Neural progenitor cell (in vitro differentiated cells): ENCODE measurements around the gene IFIT2. TPM values are rescaled to one million over a fixed set of nuclear protein-coding genes. Genes with fewer than 3 reads are reported as not detected.

ENCODE experiments used
- DNase-seq: peaks from one replicate; pipeline ENCODE4 v3.0.0-alpha.2; 2016; ENCODE audit warnings: low spot score
- H2AFZ ChIP-seq: fragments of 200-600 bp; sonication (generic); replicated peaks from 2 replicates; pipeline ENCODE4 v1.6.1; 2016; ENCODE audit warnings: antibody characterized with exemption
- H3F3A ChIP-seq: fragments of 200-600 bp; sonication (generic); 2 replicates; pipeline ENCODE4 v1.6.1; 2016; ENCODE audit warnings: antibody characterized with exemption, low read depth
- H3K27ac ChIP-seq: fragments of 200-600 bp; sonication (generic); 2 replicates; pipeline ENCODE4 v1.5.1; 2016; ENCODE audit warnings: mild to moderate bottlenecking
- H3K27me3 ChIP-seq: fragments of 200-600 bp; sonication (generic); 2 replicates; pipeline ENCODE4 v1.6.1; 2016; ENCODE audit warnings: mild to moderate bottlenecking, moderate library complexity
- H3K36me3 ChIP-seq: fragments of 200-600 bp; sonication (generic); 2 replicates; pipeline ENCODE4 v1.5.1; 2016
- H3K4me1 ChIP-seq: fragments of 200-600 bp; sonication (generic); 2 replicates; pipeline ENCODE4 v1.6.1; 2016; ENCODE audit warnings: mixed run types
- H3K4me2 ChIP-seq: fragments of 200-600 bp; sonication (generic); 2 replicates; pipeline ENCODE4 v1.6.1; 2016
- H3K4me3 ChIP-seq: fragments of 200-600 bp; sonication (generic); 2 replicates; pipeline ENCODE4 v1.5.1; 2016
- H3K79me2 ChIP-seq: fragments of 200-600 bp; sonication (generic); 2 replicates; pipeline ENCODE4 v1.6.1; 2016; ENCODE audit warnings: low read depth
- H3K9ac ChIP-seq: fragments of 200-600 bp; sonication (generic); 2 replicates; pipeline ENCODE4 v1.6.1; 2016
- H3K9me3 ChIP-seq: fragments of 200-600 bp; sonication (generic); 2 replicates; pipeline ENCODE4 v1.5.1; 2016; ENCODE audit warnings: low read depth
- H4K20me1 ChIP-seq: fragments of 200-600 bp; sonication (generic); 2 replicates; pipeline ENCODE4 v1.6.1; 2016; ENCODE audit warnings: low read depth
- H3K27ac Mint-ChIP-seq: 3 replicates; pipeline ENCODE4 v1.8.0; 2021; ENCODE audit warnings: mixed read lengths
- H3K27me3 Mint-ChIP-seq: 2 replicates; pipeline ENCODE4 v1.8.0; 2022; ENCODE audit warnings: low read depth, mild to moderate bottlenecking, inconsistent platforms, moderate library complexity, mixed read lengths; ENCODE audit not compliant: insufficient read depth
- H3K36me3 Mint-ChIP-seq: 3 replicates; pipeline ENCODE4 v1.8.0; 2021; ENCODE audit warnings: mixed read lengths
- H3K4me1 Mint-ChIP-seq: 3 replicates; pipeline ENCODE4 v1.8.0; 2021; ENCODE audit warnings: mixed read lengths
- H3K4me3 Mint-ChIP-seq: 3 replicates; pipeline ENCODE4 v1.8.0; 2021; ENCODE audit warnings: mild to moderate bottlenecking, moderate library complexity, mixed read lengths
- H3K9me3 Mint-ChIP-seq: 3 replicates; pipeline ENCODE4 v1.8.0; 2020; ENCODE audit warnings: mixed read lengths
- CTCF ChIP-seq: fragments of 200-600 bp; sonication (generic); IDR thresholded peaks from 2 replicates; pipeline ENCODE4 v1.5.1; 2017; ENCODE audit warnings: antibody characterized with exemption, mild to moderate bottlenecking
- EZH2 ChIP-seq: fragments of 200-600 bp; sonication (generic); IDR thresholded peaks from 2 replicates; pipeline ENCODE4 v1.6.1; 2017; ENCODE audit warnings: antibody characterized with exemption, mild to moderate bottlenecking, moderate library complexity
- EZH2phosphoT487 ChIP-seq: fragments of 200-600 bp; sonication (generic); IDR thresholded peaks from 2 replicates; pipeline ENCODE4 v1.6.1; 2017; ENCODE audit warnings: antibody characterized with exemption
- total RNA-seq: library from RNA; depleted of rRNA; stranded (reverse); fragments of >200 nt; gene quantifications from 2 replicates; pipeline ENCODE4 v1.2.3, GENCODE V29; 2015; ENCODE audit warnings: low replicate concordance

IFIT2 gene
- total RNA-seq, 1 donor from 2014 or later, result 0.22 TPM

- H2AFZ ChIP-seq, result peak overlapping the region; percentile 86
- no peak for DNase-seq
- H3K4me3 ChIP-seq, result no peak overlapping the region
- H3K4me1 ChIP-seq, result peaks cover 36% of the 10 kb centered on the region
- Mint-ChIP-seq H3K27me3 (peaks cover 8% of the 10 kb centered on the region), H3K4me3 (no peak overlapping the region), H3K4me1 (peaks cover 50% of the 10 kb centered on the region), H3K36me3 (no peaks in the 10 kb centered on the region), H3K9me3 (no peaks in the 10 kb centered on the region), H3K27ac (no peak overlapping the region)
- H3K9ac ChIP-seq, result no peak overlapping the region
- no peaks in the 10 kb centered on the region for H3K36me3 ChIP-seq
- no peaks in the 10 kb centered on the region for H3K79me2 ChIP-seq
- H3K27ac ChIP-seq, result no peak overlapping the region
- no peaks in the 10 kb centered on the region for H3K9me3 ChIP-seq
- peak overlapping the region; percentile 31 for H3K4me2 ChIP-seq
- H3F3A ChIP-seq, result peaks cover 13% of the 10 kb centered on the region
- H4K20me1 ChIP-seq, result no peaks in the 10 kb centered on the region
- H3K27me3 ChIP-seq, result no peaks in the 10 kb centered on the region
- TF ChIP-seq EZH2 (no peak), CTCF (no peak), EZH2phosphoT487 (no peak)
These were observed 30.3 kb downstream of the IFIT2 start for GRCh38 chr10:89332123-89332633.

- TF ChIP-seq EZH2 (no peak), CTCF (no peak), EZH2phosphoT487 (no peak)
- H3K36me3 ChIP-seq, result no peaks in the 10 kb centered on the region
- Mint-ChIP-seq H3K4me3 (no peak overlapping the region), H3K36me3 (peaks cover 2% of the 10 kb centered on the region), H3K9me3 (no peaks in the 10 kb centered on the region), H3K27ac (no peak overlapping the region), H3K27me3 (peaks cover 8% of the 10 kb centered on the region), H3K4me1 (peaks cover 27% of the 10 kb centered on the region)
- H4K20me1 ChIP-seq, result no peaks in the 10 kb centered on the region
- H2AFZ ChIP-seq, result no peak overlapping the region
- no peak overlapping the region for H3K4me2 ChIP-seq
- peaks cover 23% of the 10 kb centered on the region for H3K4me1 ChIP-seq
- peaks cover 13% of the 10 kb centered on the region for H3F3A ChIP-seq
- no peak for DNase-seq
- H3K27ac ChIP-seq, result no peak overlapping the region
- no peak overlapping the region for H3K4me3 ChIP-seq
- H3K79me2 ChIP-seq, result no peaks in the 10 kb centered on the region
- H3K27me3 ChIP-seq, result no peaks in the 10 kb centered on the region
- no peak overlapping the region for H3K9ac ChIP-seq
- H3K9me3 ChIP-seq, result no peaks in the 10 kb centered on the region
These were observed 33.4 kb downstream of the IFIT2 start for GRCh38 chr10:89335226-89335625.

GRCh38 chr10:89336241-89336640, 34.4 kb downstream of the IFIT2 start:
- H3K9me3 Mint-ChIP-seq, result no peaks in the 10 kb centered on the region
- H3K36me3 ChIP-seq, result no peaks in the 10 kb centered on the region
- TF ChIP-seq EZH2 (no peak), EZH2phosphoT487 (no peak), CTCF (no peak)
- no peak overlapping the region for H3K27ac Mint-ChIP-seq
- H3K79me2 ChIP-seq, result no peaks in the 10 kb centered on the region
- no peak overlapping the region for H3K9ac ChIP-seq
- no peaks in the 10 kb centered on the region for H3K27me3 ChIP-seq
- H3K4me3 Mint-ChIP-seq, result no peak overlapping the region
- no peak for DNase-seq
- peaks cover 5% of the 10 kb centered on the region for H3K27me3 Mint-ChIP-seq
- no peak overlapping the region for H3K4me3 ChIP-seq
- H3K9me3 ChIP-seq, result no peaks in the 10 kb centered on the region
- H3K27ac ChIP-seq, result no peak overlapping the region
- peaks cover 20% of the 10 kb centered on the region for H3K4me1 ChIP-seq
- peaks cover 20% of the 10 kb centered on the region for H3K4me1 Mint-ChIP-seq
- H4K20me1 ChIP-seq, result no peaks in the 10 kb centered on the region
- no peak overlapping the region for H3K4me2 ChIP-seq
- peaks cover 2% of the 10 kb centered on the region for H3K36me3 Mint-ChIP-seq
- no peak overlapping the region for H2AFZ ChIP-seq
- peaks cover 13% of the 10 kb centered on the region for H3F3A ChIP-seq
